ENCODE measurements around the gene DDTL.

The DDTL gene

GRCh38 chr22:24007253-24008021, 40.7 kb downstream of the DDTL start:
- DNase-seq = no peak

GRCh38 chr22:24008022-24008283, 41.3 kb downstream of the DDTL start:
- DNase-seq = no peak

- no peak for DNase-seq
These were observed 41.9 kb downstream of the DDTL start for GRCh38 chr22:24008381-24009226.

GRCh38 chr22:24009227-24010017, 42.7 kb downstream of the DDTL start:
- DNase-seq = peak; percentile 69

- DNase-seq = no peak
These were observed 43.3 kb downstream of the DDTL start for GRCh38 chr22:24010018-24010391.

- peak; percentile 73 for DNase-seq
These were observed 45.0 kb downstream of the DDTL start for GRCh38 chr22:24011735-24012068.

GRCh38 chr22:24016156-24016555, 49.5 kb downstream of the DDTL start:
- no peak for DNase-seq

GRCh38 chr22:24021304-24021703, 54.6 kb downstream of the DDTL start:
- DNase-seq = no peak
